ENCODE data around the gene TMEM267. TPM values are rescaled to one million over a fixed set of nuclear protein-coding genes. Genes with fewer than 3 reads are reported as not detected.
"Not testable (repeated sequence)": the region's sequence is repeated elsewhere in the genome, so short reads cannot be mapped to it uniquely, and the experiment has no call there.

Gene TMEM267
- total and polyA plus RNA-seq, 2 experiments from 2014 or later = 6.5 to 11.2 TPM

GRCh38 chr5:43409809-43410271 lies 73.8 kb downstream of the TMEM267 start:
- Histone ChIP-seq H3K27me3 (ENCODE audit: insufficient read depth) (no peaks in the 10 kb centered on the region), H3K27ac (ENCODE audit: low read depth) (no peak overlapping the region), H3K36me3 (ENCODE audit: insufficient read depth) (no peaks in the 10 kb centered on the region), H4K20me1 (replicated peaks; ENCODE audit: insufficient read depth) (no peaks in the 10 kb centered on the region), H3F3A (replicated peaks; ENCODE audit: low read depth) (no peaks in the 10 kb centered on the region), H2AFZ (no peak overlapping the region; the same call in 1 of the 2 replicates), H3K4me1 (ENCODE audit: insufficient read depth) (no peaks in the 10 kb centered on the region; the same call in 1 of the 2 replicates), H3K4me3 (no peak overlapping the region), H3K4me2 (no peak overlapping the region), H3K9me2 (ENCODE audit: insufficient read depth) (no peaks in the 10 kb centered on the region), H3K79me2 (replicated peaks; ENCODE audit: insufficient read depth) (no peaks in the 10 kb centered on the region)
- Mint-ChIP-seq H3K36me3 (ENCODE audit: low read depth) (no peaks in the 10 kb centered on the region), H3K9me3 (peaks cover 13% of the 10 kb centered on the region; the same call in 2 of the 3 replicates), H3K27me3 (ENCODE audit: insufficient read depth, low read depth, poor library complexity) (no peaks in the 10 kb centered on the region), H3K4me1 (no peaks in the 10 kb centered on the region), H3K4me3 (no peak overlapping the region), H3K27ac (no peak overlapping the region)
- ATAC-seq (no peak), DNase-seq (ENCODE audit: low spot score) (no peak)
- TF ChIP-seq ETS1 (IDR thresholded peaks at IDR 0.05) (no peak), ZNF114 (CRISPR knock-in tag; IDR thresholded peaks at IDR 0.05) (no peak), REST (IDR thresholded peaks at IDR 0.05; ENCODE audit: unreplicated experiment) (no peak), NANOG (IDR thresholded peaks at IDR 0.05; ENCODE audit: borderline replicate concordance) (no peak), EZH2phosphoT487 (IDR thresholded peaks at IDR 0.05; ENCODE audit: unreplicated experiment) (no peak), ZNF331 (CRISPR knock-in tag; IDR thresholded peaks at IDR 0.05; ENCODE audit: low read depth) (no peak), STAT1 (IDR thresholded peaks at IDR 0.05; ENCODE audit: unreplicated experiment) (no peak), POLR2AphosphoS5 (IDR thresholded peaks at IDR 0.05; ENCODE audit: low read depth) (no peak), EZH2 (IDR thresholded peaks at IDR 0.05; ENCODE audit: low read depth, unreplicated experiment) (no peak), JUNB (IDR thresholded peaks at IDR 0.05; ENCODE audit: unreplicated experiment) (no peak), CTCF (conservative IDR thresholded peaks at IDR 0.05; ENCODE audit: low read depth in 2 of 2) (no peak), CREB1 (CRISPR knock-in tag; IDR thresholded peaks at IDR 0.05; ENCODE audit: low read depth) (no peak)

GRCh38 chr5:43402524-43403066 lies 81.1 kb downstream of the TMEM267 start:
- not testable (repeated sequence) for H3K4me3 ChIP-seq; H3K27me3 ChIP-seq (ENCODE audit: insufficient read depth); H3K4me2 ChIP-seq; H4K20me1 ChIP-seq (replicated peaks; ENCODE audit: insufficient read depth); H3K36me3 ChIP-seq (ENCODE audit: insufficient read depth); H3K4me3 Mint-ChIP-seq; H3K36me3 Mint-ChIP-seq (ENCODE audit: low read depth); H3K9me2 ChIP-seq (ENCODE audit: insufficient read depth); H3K27me3 Mint-ChIP-seq (ENCODE audit: insufficient read depth, low read depth, poor library complexity); ATAC-seq; H3K27ac ChIP-seq (ENCODE audit: low read depth); H2AFZ ChIP-seq; DNase-seq (ENCODE audit: low spot score); H3F3A ChIP-seq (replicated peaks; ENCODE audit: low read depth); H3K4me1 ChIP-seq (ENCODE audit: insufficient read depth); H3K4me1 Mint-ChIP-seq; H3K79me2 ChIP-seq (replicated peaks; ENCODE audit: insufficient read depth); H3K27ac Mint-ChIP-seq
- H3K9me3 Mint-ChIP-seq = peaks cover 32% of the 10 kb centered on the region
